ENCODE results near the gene PACS1.
A peak's percentile ranks its signal among the peaks of the same experiment; 100 is the strongest.
"Not testable (repeated sequence)": the region's sequence is repeated elsewhere in the genome, so short reads cannot be mapped to it uniquely, and the experiment has no call there.

Gene PACS1

DNA sequence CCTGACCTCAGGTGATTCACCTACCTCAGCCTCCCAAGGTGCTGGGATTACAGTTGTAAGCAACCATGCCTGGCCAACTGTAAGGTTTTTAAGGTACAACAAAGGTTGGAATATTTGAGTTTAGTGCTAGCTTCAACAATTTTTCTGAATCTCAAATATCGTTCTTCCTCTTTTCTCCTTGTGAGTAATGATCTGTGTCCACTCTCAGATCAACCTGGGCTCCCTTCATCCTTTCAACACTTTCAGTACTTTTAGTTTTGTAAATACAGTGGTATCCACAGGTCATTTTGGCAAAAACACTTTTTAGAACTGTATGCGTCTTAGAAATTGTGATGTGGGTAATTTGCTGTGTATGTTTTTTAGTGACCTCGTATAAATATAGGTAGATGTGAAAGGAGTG lies 7.9 kb downstream of the PACS1 start:
- no peak for DNase-seq

DNA sequence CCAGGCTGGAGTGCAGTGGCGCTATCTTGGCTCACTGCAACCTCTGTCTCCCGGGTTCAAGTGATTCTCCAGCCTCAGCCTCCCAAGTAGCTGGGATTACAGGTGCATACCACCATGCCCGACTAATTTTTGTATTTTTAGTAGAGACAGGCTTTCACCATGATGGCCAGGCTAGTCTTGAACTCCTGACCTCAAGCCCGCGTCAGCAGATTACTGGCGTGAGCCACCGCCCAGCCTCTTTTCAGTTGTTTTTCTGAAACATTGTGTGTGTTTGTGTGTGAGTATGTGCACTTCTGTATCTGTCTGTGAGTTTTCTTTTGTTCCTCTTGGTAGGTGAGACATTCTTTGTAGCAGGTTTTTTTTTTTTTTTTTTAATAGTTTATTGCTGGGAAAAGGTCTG lies 8.9 kb downstream of the PACS1 start:
- not testable (repeated sequence) for DNase-seq

DNA sequence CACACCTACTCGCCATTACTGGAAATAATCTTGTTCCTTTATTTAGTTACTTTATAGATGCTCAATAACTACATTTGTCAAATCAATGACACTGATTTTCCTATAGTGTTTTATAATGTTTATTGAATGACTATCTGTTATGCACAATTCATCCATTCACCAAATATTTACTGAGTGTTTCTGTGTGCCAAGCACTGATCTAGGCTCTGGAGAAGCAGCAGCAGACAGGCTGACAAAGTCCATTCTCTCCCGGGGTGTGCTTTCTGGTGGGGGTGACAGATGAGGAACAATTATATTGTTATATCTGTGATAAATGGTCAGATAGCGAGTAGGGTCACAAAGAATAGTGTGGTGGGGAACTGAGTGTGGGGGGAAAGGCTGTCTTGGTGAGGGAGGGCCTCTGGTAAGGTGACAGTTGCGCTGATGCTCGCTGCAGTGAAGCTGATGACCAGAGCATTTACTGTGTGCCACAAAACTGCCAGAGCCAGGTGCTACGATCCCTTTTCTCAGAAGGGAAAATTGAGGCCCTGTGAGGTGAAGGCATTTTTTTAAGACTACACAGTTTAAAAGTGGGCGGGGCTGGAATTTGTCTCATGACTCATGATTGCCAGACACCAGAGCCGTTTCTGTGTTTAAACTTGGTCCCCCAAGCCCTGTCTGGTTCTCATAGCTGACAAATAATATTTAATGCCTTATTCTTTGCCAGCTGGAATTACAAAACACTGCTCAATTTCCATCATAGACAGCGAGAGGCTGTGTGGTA lies 10.2 kb downstream of the PACS1 start:
- no peak for DNase-seq

DNA sequence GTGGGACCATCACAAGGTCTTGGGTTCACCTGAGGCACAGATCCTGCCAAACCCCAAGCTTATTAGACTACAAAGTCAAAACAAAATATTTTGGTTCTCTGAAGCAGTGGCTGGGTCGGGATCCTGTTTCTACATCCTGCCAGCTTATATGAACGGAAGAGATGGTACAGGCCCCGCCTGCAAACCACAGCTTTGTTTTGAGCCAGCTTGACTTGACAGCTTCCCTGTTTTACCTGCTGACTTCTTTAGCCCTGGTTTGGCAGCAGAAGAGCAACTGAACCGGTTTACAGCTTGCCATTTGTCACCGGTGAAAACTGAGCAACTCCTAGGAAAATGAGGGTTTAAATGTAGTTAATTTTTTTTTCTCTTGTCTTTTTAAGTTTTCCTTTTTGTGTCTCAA lies 11.4 kb downstream of the PACS1 start:
- DNase-seq: no peak

DNA sequence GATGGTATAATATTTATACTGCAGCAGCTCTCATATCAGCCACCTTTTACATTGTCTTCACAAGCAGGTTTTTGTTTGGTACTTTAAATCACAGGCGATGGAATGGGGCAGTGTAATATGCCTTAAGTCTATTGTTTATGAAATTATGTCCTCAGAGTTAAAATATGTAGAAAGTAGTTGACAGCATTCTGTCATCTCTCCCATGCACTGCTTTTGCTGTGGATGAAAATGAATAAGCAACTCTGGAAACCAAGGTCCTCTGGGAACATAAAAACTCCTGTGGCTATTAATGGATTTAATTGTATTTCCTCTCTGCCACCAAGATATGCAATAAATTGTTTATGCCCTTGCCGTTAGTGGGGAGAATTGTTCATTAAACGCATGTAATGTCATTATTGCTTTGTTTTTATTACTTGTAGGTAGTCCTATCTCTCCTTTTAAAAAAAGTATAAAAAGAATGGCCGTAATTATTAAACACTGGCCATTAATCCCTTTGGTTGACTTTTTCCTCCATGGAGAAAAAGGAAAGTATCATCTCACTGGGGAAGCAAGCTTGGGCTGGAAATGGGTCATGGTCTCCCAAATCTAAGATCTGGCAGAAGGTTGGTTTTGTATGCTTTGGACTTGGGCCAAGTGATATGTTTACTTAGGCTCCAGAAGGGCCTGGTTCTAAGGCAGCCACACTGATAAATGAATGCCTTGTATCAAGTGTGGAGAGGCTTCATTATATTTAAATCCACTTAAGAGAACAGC lies 13.1 kb downstream of the PACS1 start:
- no peak for DNase-seq

DNA sequence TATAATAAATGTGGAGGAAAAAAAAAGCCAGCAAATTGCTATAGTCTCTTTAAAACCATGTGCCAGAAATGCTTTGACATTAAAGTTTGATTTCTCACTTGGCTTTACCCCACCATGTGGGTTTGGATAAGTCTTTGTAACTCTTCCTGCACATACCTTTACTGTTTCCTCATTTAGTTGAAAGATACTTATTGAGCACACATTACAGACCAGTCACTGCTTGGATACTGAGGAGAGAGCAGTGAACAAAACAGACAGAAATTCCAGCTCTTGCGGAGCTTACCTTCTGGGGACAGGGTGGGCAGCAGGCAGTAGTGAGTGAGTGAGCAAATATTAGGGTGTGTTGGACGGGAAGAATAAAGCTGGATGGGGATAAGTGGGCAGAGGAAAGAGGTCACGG lies 13.7 kb downstream of the PACS1 start:
- DNase-seq: no peak

DNA sequence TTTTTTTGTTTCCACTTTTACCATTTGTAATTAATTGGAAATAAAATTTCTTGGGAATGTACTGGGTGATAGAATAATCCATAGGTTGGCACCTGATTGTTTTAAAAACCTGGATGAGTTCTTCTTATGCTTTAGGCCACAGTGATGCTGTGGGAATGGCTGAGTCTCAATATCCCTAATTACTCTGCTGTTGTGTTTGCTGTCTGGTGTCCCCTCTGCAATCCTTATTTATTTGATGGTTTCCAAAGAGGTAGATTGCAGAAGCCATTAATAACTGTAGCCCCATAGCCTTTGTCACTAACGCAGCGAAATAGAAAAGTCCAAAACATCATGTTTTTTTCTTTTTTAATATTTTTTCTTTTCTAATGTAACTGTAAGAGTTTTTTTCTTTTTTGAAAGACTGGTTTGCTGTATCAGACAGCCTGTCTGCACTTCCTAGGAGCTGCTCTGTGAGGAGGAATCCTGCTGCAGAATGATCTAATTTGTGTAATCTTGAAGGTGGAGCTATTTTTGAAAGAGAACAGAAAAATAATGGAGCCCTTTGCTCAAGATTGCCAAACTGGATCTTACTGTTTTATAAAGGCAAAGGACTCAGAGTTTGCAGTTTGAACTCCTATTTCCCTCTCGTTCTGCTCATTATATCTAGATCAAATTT lies 14.9 kb downstream of the PACS1 start:
- DNase-seq: no peak

DNA sequence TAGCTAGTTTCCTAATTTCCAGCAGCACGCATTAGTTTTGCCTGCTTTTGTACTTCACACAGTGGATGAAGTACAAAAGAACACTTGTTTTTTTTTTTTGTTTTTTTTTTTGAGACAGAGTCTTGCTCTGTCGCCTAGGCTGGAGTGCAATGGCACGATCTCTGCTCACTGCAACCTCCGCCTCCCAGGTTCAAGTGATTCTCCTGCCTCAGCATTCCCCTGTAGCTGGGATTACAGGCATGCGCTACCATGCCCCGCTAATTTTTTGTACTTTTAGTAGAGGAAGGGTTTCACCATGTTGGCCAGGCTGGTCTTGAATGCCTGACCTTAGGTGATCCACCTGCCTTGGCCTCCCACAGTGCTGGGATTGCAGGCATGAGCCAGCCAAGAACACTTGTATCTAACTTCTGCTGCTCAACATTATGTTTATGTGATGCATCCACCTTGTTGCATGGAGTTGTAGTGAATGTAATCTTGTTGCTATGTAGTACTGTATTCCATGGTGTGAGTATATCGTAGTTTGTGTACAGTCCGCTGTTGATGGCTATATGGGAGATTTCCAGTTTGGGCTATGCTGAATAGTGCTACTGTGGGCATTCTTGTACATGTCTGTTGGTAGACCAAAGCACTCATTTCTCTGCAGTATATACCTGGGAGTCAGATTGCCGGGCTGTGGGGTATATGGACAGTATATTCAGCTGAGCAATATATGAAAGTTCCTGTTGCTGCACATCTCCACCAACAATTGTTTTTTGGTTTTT lies 17.3 kb downstream of the PACS1 start:
- no peak for DNase-seq

DNA sequence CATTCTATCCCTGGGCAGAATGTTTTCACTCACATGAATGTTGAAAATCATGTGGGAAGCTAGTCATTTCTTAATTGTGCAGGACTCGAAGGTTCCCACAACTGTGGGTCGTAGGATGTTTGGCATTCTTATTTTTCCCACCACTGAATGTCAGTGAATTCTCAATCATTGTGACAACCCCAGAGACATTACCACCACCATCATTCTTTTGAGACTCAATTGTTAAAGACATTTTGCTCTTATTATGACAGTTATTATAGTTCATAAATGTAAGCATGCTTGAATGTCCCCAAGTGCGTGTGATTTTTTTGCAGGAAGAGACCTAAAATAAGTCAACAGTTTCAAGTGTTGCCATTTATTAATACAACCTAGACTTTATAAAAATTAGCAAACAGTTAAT lies 19.0 kb downstream of the PACS1 start:
- DNase-seq: no peak

DNA sequence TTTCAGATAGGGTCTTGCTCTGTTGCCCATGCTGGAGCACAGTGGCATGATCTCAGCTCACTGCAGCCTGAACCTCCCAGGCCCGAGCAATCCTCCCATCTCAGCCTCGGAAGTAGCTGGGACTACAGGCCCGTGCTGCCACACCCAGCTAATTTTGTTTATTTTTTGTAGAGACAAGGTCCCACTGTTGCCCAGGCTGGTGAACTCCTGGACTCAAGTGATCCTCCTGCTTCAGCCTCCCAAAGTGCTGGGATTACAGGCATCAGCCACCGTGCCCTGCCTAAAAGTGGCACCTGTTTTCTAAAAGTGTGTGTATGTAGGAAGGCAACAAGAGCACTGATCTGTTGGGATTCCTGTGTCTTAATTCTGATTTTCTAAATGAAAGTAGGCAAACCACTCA lies 20.2 kb downstream of the PACS1 start:
- no peak for DNase-seq

DNA sequence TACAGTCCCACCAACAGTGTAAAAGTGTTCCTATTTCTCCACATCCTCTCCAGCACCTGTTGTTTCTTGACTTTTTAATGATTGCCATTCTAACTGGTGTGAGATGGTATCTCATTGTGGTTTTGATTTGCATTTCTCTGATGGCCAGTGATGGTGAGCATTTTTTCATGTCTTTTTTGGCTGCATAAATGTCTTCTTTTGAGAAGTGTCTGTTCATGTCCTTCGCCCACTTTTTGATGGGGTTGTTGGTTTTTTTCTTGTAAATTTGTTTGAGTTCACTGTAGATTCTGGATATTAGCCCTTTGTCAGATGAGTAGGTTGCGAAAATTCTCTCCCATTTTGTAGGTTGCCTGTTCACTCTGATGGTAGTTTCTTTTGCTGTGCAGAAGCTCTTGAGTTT lies 22.1 kb downstream of the PACS1 start:
- not testable (repeated sequence) for DNase-seq

DNA sequence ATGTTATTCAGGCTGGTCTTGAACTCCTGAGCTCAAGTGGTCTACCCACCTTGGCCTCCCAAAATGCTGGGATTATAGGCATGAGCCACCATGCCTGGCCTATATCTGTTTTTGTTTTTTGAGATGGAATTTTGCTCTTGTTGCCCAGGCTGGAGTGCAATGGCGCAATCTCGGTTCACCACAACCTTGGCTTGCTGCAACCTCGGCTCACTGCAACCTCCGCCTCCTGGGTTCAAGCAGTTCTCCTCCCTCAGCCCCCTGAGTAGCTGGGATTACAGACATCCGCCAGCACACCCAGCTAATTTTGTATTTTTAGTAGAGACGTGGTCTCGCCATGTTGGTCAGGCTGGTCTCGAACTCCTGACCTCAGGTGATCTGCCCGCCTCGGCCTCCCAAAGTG lies 29.7 kb downstream of the PACS1 start:
- not testable (repeated sequence) for DNase-seq

DNA sequence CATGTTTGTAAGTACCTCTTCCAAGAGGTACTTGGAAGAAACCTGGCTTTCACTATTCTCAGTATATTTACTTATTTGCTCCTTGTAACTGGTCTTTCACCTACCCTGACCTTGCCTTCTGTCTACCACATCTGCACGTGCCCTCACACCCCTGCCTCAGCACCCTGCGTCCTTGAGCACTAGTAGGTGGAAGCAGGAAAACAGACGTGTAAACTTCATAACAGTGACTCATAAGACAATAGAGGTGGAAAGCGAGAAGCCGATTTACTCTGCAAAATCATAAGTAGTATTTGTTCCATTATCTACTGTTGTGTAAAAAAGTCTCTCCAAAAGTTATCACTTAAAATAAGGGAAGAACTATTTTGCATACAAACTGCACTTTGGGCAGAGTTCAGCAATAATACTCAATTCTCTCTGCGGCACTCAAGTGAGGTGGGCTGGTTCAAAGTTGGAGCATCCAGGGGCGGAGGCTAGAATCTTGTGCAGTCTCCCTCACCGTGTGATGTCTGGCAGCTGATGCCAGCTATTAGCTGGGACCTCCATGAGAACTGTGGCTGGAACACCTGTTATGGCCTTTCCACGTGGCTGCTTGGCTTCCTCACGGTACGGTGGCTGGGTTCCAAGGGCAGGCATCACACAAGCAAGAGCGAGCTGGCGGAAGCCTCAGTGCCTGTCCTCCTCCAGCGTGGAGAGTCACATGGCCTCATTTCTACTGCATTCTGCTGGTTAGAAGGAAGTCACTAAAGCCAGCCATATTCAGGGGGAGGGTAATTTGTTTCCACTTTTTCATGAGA lies 30.4 kb downstream of the PACS1 start:
- peak; percentile 28 for DNase-seq

DNA sequence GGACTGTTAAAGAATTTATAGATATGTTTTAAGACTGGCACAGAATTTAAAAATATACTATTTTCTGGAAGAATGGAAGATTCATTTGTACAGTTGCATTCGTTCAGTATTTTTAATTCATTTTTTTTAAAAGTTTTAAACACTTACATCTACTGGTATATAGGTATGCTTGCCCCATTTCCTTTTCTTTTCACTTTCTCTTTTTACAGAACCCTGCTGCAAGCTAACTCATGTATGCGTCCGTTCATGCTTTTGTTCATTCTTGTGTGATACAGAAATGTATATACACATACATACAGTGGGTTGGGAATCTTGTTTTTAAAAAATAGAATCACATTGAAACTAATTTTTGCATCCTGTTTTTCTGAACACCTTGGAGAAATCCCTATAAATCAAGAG lies 31.0 kb downstream of the PACS1 start:
- DNase-seq: no peak

DNA sequence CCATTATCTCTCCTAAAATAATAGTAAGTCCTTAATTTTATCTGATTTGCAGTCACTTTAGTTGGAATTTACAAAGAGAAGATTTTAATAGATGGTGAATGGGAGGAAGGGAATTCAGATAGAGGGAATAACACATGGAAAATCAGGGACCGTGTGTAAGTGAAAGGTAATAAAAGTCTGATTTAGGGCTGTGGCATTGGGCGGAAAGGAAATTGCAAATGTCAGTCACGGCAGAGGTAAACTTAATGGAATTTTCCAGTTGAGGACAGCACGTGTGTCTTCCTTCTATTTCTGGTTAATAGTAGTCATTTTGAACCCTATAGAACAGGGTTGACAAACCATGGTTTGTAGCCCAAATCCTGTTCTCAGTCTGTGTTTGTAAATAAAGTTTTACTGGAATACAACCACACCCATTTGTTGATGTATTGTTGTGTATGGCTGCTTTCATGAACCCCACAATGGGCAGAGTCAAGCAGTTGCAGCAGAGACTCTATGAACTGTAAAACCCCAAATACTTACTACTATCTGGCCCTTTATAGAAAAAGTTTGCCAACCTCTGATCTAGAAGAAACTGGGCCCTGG lies 34.1 kb downstream of the PACS1 start:
- DNase-seq: no peak

DNA sequence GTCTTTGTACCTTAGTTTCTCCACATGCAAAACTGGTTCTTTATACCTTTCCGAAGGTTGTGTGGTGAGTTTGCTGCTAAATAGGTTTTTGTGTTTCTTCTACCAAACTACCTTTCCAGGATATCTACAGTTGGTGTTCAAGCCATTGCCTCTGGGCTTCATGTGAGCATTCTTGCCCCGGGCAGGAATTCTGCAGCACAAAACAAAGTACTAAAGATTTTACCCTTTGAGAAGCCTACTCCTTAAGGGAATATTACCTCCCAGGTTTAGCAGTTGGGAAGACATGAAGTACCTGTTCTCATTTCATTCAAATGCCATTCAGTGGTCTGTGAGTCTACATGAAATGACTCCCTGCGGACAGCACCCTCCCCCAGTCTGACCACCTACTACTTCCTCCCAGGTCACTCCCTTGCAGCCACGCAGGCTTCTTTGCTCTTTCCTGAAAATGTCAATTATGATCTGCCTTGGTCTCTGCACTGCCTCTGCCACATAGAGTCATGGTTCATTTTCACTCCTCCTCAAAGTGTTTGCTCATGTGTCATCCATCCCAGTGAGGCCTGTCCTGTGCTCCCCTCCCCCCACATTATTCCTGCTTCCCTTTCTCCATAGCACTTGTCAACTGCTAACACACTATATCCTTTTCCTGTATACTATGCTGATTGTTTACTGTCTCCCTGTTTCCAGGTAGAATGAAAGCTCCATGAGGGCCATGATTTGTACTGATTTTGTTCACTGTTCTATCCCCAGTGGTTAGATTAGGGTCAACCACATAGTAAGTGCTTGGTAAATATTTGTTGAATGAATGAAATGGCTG lies 36.9 kb downstream of the PACS1 start:
- DNase-seq: no peak

DNA sequence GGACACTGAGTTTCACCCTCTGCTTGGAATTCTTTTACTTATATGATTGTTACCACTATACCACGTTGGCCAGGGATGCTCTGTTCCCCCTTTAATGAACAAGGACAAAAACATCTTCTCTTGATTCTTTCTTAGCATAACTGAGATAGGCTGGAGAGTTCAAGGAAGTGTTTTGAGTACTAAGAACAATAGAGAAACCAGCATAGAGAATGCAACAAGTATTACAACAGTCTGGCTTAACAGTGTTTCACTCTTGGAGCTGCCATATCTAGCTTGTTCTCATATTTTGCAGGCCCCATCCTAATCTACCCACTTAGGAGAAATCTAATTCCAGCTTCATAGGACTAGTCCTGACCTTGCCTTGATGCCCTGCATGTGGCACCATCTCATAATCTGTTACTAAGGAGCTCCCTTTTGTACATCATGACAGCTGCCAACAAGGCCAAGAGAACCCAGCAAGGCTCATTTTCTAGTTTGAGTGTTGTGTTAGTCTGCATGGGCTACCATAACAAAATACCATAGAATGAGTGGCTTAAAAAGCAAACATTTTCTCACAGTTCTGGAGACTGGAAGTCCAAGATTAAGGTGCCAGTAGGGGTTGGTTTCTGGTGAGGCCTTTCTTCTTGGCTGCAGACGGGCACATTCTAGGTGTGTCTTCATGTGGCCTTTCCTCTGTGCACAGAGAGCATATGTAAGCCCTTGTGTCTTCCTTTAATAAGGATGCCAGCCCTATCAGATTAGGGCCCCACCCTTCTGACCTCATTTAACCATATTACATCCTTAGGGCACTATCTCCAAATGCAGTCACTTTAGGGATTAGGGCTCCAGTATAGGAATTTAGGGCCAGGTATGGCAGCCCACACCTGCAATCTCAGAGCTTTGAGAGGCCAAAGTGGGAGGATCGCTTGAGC lies 37.8 kb downstream of the PACS1 start:
- no peak for DNase-seq

DNA sequence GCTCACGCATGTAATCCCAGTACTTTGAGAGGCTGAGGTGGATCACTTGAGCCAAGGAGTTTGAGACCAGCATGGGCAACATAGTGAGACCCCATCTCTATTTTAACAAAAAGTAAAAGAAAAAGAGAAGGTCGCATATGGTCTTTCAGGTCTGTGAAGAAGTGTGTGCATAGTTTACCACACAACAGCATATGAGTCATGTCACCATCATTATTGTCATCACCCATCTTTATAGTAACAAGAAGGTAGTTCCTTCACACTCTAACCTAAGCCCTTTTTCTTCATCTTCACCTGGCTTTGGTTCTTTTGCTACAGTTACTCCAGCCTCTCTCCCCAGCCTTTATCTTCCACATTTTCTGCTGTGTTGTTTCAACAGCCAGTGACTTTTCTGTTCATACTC lies 39.2 kb downstream of the PACS1 start:
- no peak for DNase-seq

DNA sequence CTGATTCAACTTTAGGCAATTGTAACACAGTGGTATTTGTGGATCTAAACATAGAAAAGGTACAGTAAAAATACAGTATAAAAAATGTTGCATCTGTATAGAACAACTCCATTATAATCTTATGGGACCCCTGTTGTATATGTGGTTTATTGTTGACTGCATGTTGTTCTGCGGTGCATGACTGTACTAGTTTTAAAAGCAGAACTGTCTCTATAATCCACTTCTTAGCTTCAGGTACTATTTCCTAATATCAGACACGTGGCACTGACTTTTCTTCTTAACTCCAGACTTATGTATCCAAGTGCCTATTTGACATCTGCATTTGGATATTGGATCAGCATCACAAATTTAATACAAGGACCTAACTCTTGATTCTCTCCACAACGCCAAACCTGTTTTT lies 41.1 kb downstream of the PACS1 start:
- no peak for DNase-seq

DNA sequence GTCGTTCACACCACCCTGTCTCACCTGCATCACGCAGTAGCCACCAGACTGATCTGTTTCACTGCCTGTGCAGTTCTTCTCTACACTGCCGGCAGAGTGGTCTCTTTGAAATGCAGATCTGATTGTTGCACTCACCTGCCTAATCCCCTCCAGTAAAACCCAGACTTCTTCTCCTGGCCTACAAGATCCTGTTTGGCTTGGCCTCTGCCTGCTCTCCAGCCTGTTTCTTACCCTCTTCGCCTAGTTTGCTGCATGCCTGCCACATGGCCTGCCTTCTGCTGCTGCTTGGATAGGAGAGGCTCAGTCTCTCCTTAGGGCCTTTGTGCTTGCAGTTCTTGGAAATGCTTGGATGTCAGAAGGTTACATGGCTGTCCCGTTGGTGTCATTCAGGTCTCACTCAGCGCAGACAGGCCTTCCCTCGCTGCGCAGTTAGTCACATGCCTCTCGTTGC lies 42.0 kb downstream of the PACS1 start:
- DNase-seq: no peak
